NT2/D1 (cell line): Measurements from ENCODE around the gene MMP24.

ENCODE experiments used
- DNase-seq: peaks from one replicate; pipeline ENCODE4 v3.0.0-alpha.2; 2011; ENCODE audit warnings: low read depth, low spot score
- H3K27me3 ChIP-seq: 2 replicates; pipeline ENCODE4 v1.6.0; 2011; ENCODE audit warnings: mild to moderate bottlenecking; ENCODE audit not compliant: insufficient read length, insufficient read depth
- H3K36me3 ChIP-seq: 2 replicates; pipeline ENCODE4 v1.6.1; 2011; ENCODE audit warnings: mild to moderate bottlenecking, low read length, mixed read lengths; ENCODE audit not compliant: insufficient read depth, insufficient read length
- H3K4me1 ChIP-seq: 2 replicates; pipeline ENCODE4 v1.5.1; 2011; ENCODE audit not compliant: insufficient read depth, insufficient read length
- H3K4me3 ChIP-seq: 2 replicates; pipeline ENCODE4 v1.5.1; 2011; ENCODE audit warnings: low read depth; ENCODE audit not compliant: insufficient read length
- H3K9ac ChIP-seq: 2 replicates; pipeline ENCODE4 v1.6.0; 2011; ENCODE audit warnings: low read depth; ENCODE audit not compliant: insufficient read length
- H3K9me3 ChIP-seq: 2 replicates; pipeline ENCODE4 v1.5.1; 2011; ENCODE audit warnings: mild to moderate bottlenecking, low read length; ENCODE audit not compliant: insufficient read depth
- SUZ12 ChIP-seq: IDR thresholded peaks from 2 replicates; pipeline ENCODE4 v1.6.1; 2011; ENCODE audit not compliant: insufficient read length, insufficient read depth; ENCODE audit errors: extremely low read depth
- YY1 ChIP-seq: IDR thresholded peaks from 2 replicates; pipeline ENCODE4 v1.6.1; 2011; ENCODE audit not compliant: insufficient read length, insufficient read depth
- ZNF274 ChIP-seq: IDR thresholded peaks from 2 replicates; pipeline ENCODE4 v1.6.1; 2011; ENCODE audit warnings: mild to moderate bottlenecking, low read depth, low read length

MMP24 gene

GRCh38 chr20:35302421-35303335 lies 76.2 kb downstream of the MMP24 start:
- H3K4me3 ChIP-seq, result no peak overlapping the region
- no peaks in the 10 kb centered on the region for H3K27me3 ChIP-seq
- H3K9me3 ChIP-seq, result no peaks in the 10 kb centered on the region
- H3K9ac ChIP-seq, result no peak overlapping the region
- peaks cover 40% of the 10 kb centered on the region for H3K36me3 ChIP-seq
- TF ChIP-seq ZNF274, result no peak
- TF ChIP-seq YY1, result no peak
- TF ChIP-seq SUZ12, result no peak
- no peak for DNase-seq
- peaks cover 11% of the 10 kb centered on the region for H3K4me1 ChIP-seq

GRCh38 chr20:35303382-35303734 lies 76.9 kb downstream of the MMP24 start:
- no peak for DNase-seq
- Histone ChIP-seq H3K9me3 (no peaks in the 10 kb centered on the region), H3K36me3 (peaks cover 40% of the 10 kb centered on the region), H3K4me1 (peaks cover 11% of the 10 kb centered on the region), H3K27me3 (no peaks in the 10 kb centered on the region), H3K4me3 (no peak overlapping the region), H3K9ac (no peak overlapping the region)
- no peak for TF ChIP-seq YY1
- TF ChIP-seq ZNF274, result no peak
- TF ChIP-seq SUZ12, result no peak

GRCh38 chr20:35303735-35304491 lies 77.4 kb downstream of the MMP24 start:
- peak; percentile 94 for DNase-seq
- Histone ChIP-seq H3K36me3 (peaks cover 41% of the 10 kb centered on the region), H3K4me3 (no peak overlapping the region), H3K9ac (peak overlapping the region; percentile 53), H3K27me3 (no peaks in the 10 kb centered on the region), H3K9me3 (no peaks in the 10 kb centered on the region), H3K4me1 (peaks cover 11% of the 10 kb centered on the region)
- no peak for TF ChIP-seq SUZ12
- TF ChIP-seq YY1, result no peak
- no peak for TF ChIP-seq ZNF274

- TF ChIP-seq ZNF274 (no peak), SUZ12 (no peak), YY1 (no peak)
- peaks cover 51% of the 10 kb centered on the region for H3K36me3 ChIP-seq
- H3K27me3 ChIP-seq, result no peaks in the 10 kb centered on the region
- H3K9me3 ChIP-seq, result no peaks in the 10 kb centered on the region
- H3K4me1 ChIP-seq, result peaks cover 7% of the 10 kb centered on the region
- no peak overlapping the region for H3K9ac ChIP-seq
- H3K4me3 ChIP-seq, result no peak overlapping the region
- DNase-seq, result no peak
These were observed 78.5 kb downstream of the MMP24 start for GRCh38 chr20:35304956-35305355.

GRCh38 chr20:35305682-35306556 lies 79.4 kb downstream of the MMP24 start:
- Histone ChIP-seq H3K9me3 (no peaks in the 10 kb centered on the region), H3K36me3 (peaks cover 54% of the 10 kb centered on the region), H3K9ac (no peak overlapping the region), H3K27me3 (no peaks in the 10 kb centered on the region), H3K4me1 (peaks cover 7% of the 10 kb centered on the region), H3K4me3 (no peak overlapping the region)
- DNase-seq, result no peak
- no peak for TF ChIP-seq ZNF274

GRCh38 chr20:35306931-35307517 lies 80.5 kb downstream of the MMP24 start:
- Histone ChIP-seq H3K9me3 (no peaks in the 10 kb centered on the region), H3K4me1 (peaks cover 7% of the 10 kb centered on the region), H3K9ac (no peak overlapping the region), H3K4me3 (no peak overlapping the region), H3K27me3 (no peaks in the 10 kb centered on the region), H3K36me3 (peaks cover 46% of the 10 kb centered on the region)
- DNase-seq, result peak; percentile 50
- no peak for TF ChIP-seq YY1
- no peak for TF ChIP-seq SUZ12
